OCI-LY3 (cell line): ENCODE data around the gene AUTS2.

ENCODE experiments used
- H2AFZ ChIP-seq: fragments of 200-600, 300-600 bp; shearing (Covaris generic); 2 replicates; pipeline ENCODE4 v1.6.0; 2014; ENCODE audit warnings: antibody characterized with exemption, low read depth, low read length
- H3K27ac ChIP-seq: fragments of 200-600, 300-600 bp; sonication (generic); 2 replicates; pipeline ENCODE4 v1.5.1; 2014; ENCODE audit warnings: mild to moderate bottlenecking, low read length, moderate library complexity, mixed read lengths
- H3K27me3 ChIP-seq: fragments of 200-600, 300-600 bp; sonication (generic); 2 replicates; pipeline ENCODE4 v1.6.1; 2014; ENCODE audit warnings: low read depth, low read length, mixed read lengths
- H3K36me3 ChIP-seq: fragments of 200-600, 300-600 bp; sonication (generic); replicated peaks from 2 replicates; pipeline ENCODE3; 2014; ENCODE audit warnings: low read depth, low read length, mixed read lengths
- H3K4me1 ChIP-seq: fragments of 300-600, 200-600 bp; sonication (generic); 2 replicates; pipeline ENCODE4 v1.6.1; 2014; ENCODE audit warnings: low read length, mixed read lengths
- H3K4me2 ChIP-seq: fragments of 200-600, 300-600 bp; sonication (generic); 2 replicates; pipeline ENCODE4 v1.6.1; 2014; ENCODE audit warnings: low read length, mixed read lengths
- H3K4me3 ChIP-seq: fragments of 300-600, 200-600 bp; sonication (generic); 2 replicates; pipeline ENCODE4 v1.5.1; 2014; ENCODE audit warnings: antibody characterized with exemption, mild to moderate bottlenecking, low read length, moderate library complexity
- H3K79me2 ChIP-seq: fragments of 300-600, 200-600 bp; shearing (Covaris generic); 2 replicates; pipeline ENCODE4 v1.6.1; 2014; ENCODE audit warnings: mild to moderate bottlenecking, low read length, mixed read lengths
- H3K9ac ChIP-seq: fragments of 300-600, 200-600 bp; shearing (Covaris generic); 2 replicates; pipeline ENCODE4 v1.6.0; 2014; ENCODE audit warnings: mild to moderate bottlenecking, low read length, moderate library complexity
- H3K9me3 ChIP-seq: fragments of 200-600, 300-600 bp; shearing (Covaris generic); 2 replicates; pipeline ENCODE4 v1.6.1; 2014; ENCODE audit warnings: low read length, mixed read lengths; ENCODE audit not compliant: insufficient read depth
- H4K20me1 ChIP-seq: fragments of 200-600, 300-600 bp; sonication (generic); 2 replicates; pipeline ENCODE4 v1.6.1; 2016; ENCODE audit warnings: low read length, mixed read lengths; ENCODE audit not compliant: insufficient read depth
- CTCF ChIP-seq: fragments of 200-600, 300-600 bp; sonication (generic); IDR thresholded peaks from 2 replicates; pipeline ENCODE4 v1.5.1; 2014; ENCODE audit warnings: antibody characterized with exemption, low read length, low read depth
- EZH2phosphoT487 ChIP-seq: fragments of 200-600 bp; shearing (Covaris generic); IDR thresholded peaks from 2 replicates; pipeline ENCODE4 v1.6.1; 2018; ENCODE audit warnings: antibody characterized with exemption, mixed run types, low read depth

Gene AUTS2

GRCh38 chr7:70076325-70076724, 478.1 kb downstream of the AUTS2 start:
- no peak overlapping the region for H3K9ac ChIP-seq
- H3K4me3 ChIP-seq: no peak overlapping the region
- TF ChIP-seq EZH2phosphoT487 (no peak), CTCF (no peak)
- no peaks in the 10 kb centered on the region for H3K79me2 ChIP-seq
- H3K4me1 ChIP-seq: no peaks in the 10 kb centered on the region
- no peaks in the 10 kb centered on the region for H3K9me3 ChIP-seq
- no peak overlapping the region for H3K4me2 ChIP-seq
- H2AFZ ChIP-seq: no peak overlapping the region
- no peaks in the 10 kb centered on the region for H3K27me3 ChIP-seq
- H4K20me1 ChIP-seq: no peaks in the 10 kb centered on the region
- H3K36me3 ChIP-seq: no peaks in the 10 kb centered on the region
- no peak overlapping the region for H3K27ac ChIP-seq

DNA sequence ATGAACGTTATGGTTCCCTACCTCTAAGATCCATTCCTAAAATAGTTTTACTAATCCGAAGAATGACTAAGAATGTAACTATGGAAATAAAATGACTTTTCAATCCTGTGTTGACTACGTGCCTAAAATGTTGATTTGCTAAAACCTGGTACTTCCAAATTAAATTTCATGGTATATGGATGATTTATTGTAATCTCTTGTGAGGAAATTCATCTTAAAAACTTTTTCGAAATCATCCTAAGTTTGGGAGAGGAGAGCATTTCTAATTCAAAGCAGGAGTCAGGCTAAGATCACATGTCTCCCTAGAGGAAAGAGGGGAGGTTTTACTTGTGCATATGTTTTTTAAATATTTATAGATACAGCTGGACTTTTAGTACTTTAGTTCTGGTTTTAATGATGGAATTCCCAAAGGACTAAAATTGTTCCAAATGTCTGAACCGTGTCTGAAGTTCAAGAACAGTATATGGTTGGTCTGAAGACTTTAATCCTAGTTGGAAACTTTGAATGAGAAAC, 483.9 kb downstream of the AUTS2 start:
- H3K4me1 ChIP-seq: no peaks in the 10 kb centered on the region
- no peak for TF ChIP-seq EZH2phosphoT487
- TF ChIP-seq CTCF: no peak
- no peaks in the 10 kb centered on the region for H3K79me2 ChIP-seq
- H3K4me3 ChIP-seq: no peak overlapping the region
- H4K20me1 ChIP-seq: no peaks in the 10 kb centered on the region
- no peak overlapping the region for H2AFZ ChIP-seq
- H3K36me3 ChIP-seq: no peaks in the 10 kb centered on the region
- no peak overlapping the region for H3K27ac ChIP-seq
- H3K9me3 ChIP-seq: no peaks in the 10 kb centered on the region
- H3K27me3 ChIP-seq: no peaks in the 10 kb centered on the region
- no peak overlapping the region for H3K4me2 ChIP-seq
- no peak overlapping the region for H3K9ac ChIP-seq

DNA sequence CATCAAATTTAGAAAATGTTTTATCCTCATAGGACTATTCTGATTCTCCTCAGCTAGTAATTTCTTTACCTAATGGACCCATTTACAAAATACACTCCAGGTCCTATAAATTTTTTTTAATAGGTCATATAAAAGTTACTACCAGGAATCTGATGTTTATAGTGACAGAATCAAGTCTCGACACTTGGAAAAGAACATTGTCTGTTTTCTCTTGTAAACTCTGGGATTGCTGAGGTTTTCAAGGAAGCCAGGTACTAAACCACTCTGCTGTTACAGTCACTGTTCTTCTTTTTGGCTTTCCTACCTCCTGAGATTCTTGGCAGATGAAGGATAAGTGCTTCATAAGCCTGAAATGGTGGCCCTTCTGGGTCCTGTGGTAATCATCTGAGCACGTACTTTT, 493.1 kb downstream of the AUTS2 start:
- Histone ChIP-seq H3K36me3 (no peaks in the 10 kb centered on the region), H3K27ac (no peak overlapping the region), H2AFZ (no peak overlapping the region), H3K79me2 (no peaks in the 10 kb centered on the region), H3K27me3 (no peaks in the 10 kb centered on the region), H4K20me1 (no peaks in the 10 kb centered on the region), H3K9ac (no peak overlapping the region), H3K9me3 (no peaks in the 10 kb centered on the region), H3K4me2 (no peak overlapping the region), H3K4me3 (no peak overlapping the region), H3K4me1 (no peaks in the 10 kb centered on the region)
- TF ChIP-seq EZH2phosphoT487: no peak
- TF ChIP-seq CTCF: no peak

- Histone ChIP-seq H3K36me3 (no peaks in the 10 kb centered on the region), H3K9ac (no peak overlapping the region), H3K4me3 (no peak overlapping the region), H4K20me1 (no peaks in the 10 kb centered on the region), H3K4me2 (no peak overlapping the region), H3K9me3 (no peaks in the 10 kb centered on the region), H3K27ac (no peak overlapping the region), H3K79me2 (no peaks in the 10 kb centered on the region), H2AFZ (no peak overlapping the region), H3K27me3 (no peaks in the 10 kb centered on the region), H3K4me1 (no peaks in the 10 kb centered on the region)
- no peak for TF ChIP-seq EZH2phosphoT487
- TF ChIP-seq CTCF: no peak
Measured at GRCh38 chr7:70092314-70093204, 494.3 kb downstream of the AUTS2 start.
